ENCODE results near the gene AFAP1.

- no peak for TF ChIP-seq KAT7 (CRISPR knock-in tag; IDR thresholded peaks at IDR 0.05; ENCODE audit: borderline replicate concordance)
- no peak for TF ChIP-seq ZBTB21 (CRISPR knock-in tag; IDR thresholded peaks at IDR 0.05; ENCODE audit: borderline replicate concordance)
- no peak for TF ChIP-seq AR (CRISPR knock-in tag; IDR thresholded peaks at IDR 0.05)
- TF ChIP-seq SP1 (CRISPR knock-in tag; conservative IDR thresholded peaks at IDR 0.05): no peak
- no peak for TF ChIP-seq CTCF (IDR thresholded peaks at IDR 0.05)
- no peak for TF ChIP-seq MAX (CRISPR knock-in tag; IDR thresholded peaks at IDR 0.05)
- no peak for TF ChIP-seq ZNF232 (CRISPR knock-in tag; IDR thresholded peaks at IDR 0.05)
- no peak for TF ChIP-seq STAT6 (CRISPR knock-in tag; conservative IDR thresholded peaks at IDR 0.05; ENCODE audit: low read depth)
- TF ChIP-seq NR1H2 (CRISPR knock-in tag; IDR thresholded peaks at IDR 0.05): no peak
- TF ChIP-seq NR2C2 (CRISPR knock-in tag; IDR thresholded peaks at IDR 0.05): no peak
- no peak for TF ChIP-seq IRF1 (CRISPR knock-in tag; IDR thresholded peaks at IDR 0.05)
- TF ChIP-seq ATF2 (CRISPR knock-in tag; IDR thresholded peaks at IDR 0.05; ENCODE audit: borderline replicate concordance, low read depth): no peak
- TF ChIP-seq E2F4 (CRISPR knock-in tag; IDR thresholded peaks at IDR 0.05; ENCODE audit: borderline replicate concordance, low read depth): no peak
- TF ChIP-seq FOXJ3 (CRISPR knock-in tag; IDR thresholded peaks at IDR 0.05; ENCODE audit: borderline replicate concordance): no peak
Measured at GRCh38 chr4:7922466-7922865, 17.2 kb downstream of the AFAP1 start.
